CD14-positive monocyte (primary cell): Measurements from ENCODE around the gene RBM12. TPM values are rescaled to one million over a fixed set of nuclear protein-coding genes. Genes with fewer than 3 reads are reported as not detected.

ENCODE experiments used
- DNase-seq, 3 donors: peaks; one replicate each; pipeline ENCODE4 v3.0.0-alpha.2; 2011 to 2022
- H2AFZ ChIP-seq: 2 replicates; pipeline ENCODE4 v1.6.0; 2012; ENCODE audit warnings: mild to moderate bottlenecking, low read depth, low read length, inconsistent platforms; ENCODE audit not compliant: insufficient read depth, poor library complexity, severe bottlenecking
- H3K27ac ChIP-seq, 2 donors: 1 replicate in 1 of 2; 2 replicates in 1 of 2; pipeline ENCODE4 v1.5.1; 2012 to 2013; ENCODE audit warnings: low read length in 2 of 2, control low read depth in 1 of 2, inconsistent platforms in 1 of 2, low read depth in 1 of 2, mild to moderate bottlenecking in 1 of 2
- H3K27me3 ChIP-seq, 2 donors: one replicate each; pipeline versions ENCODE4 v1.6.0 to v1.6.1; 2011 to 2013; ENCODE audit warnings: low read length in 2 of 2; ENCODE audit not compliant: control insufficient read depth in 2 of 2, insufficient read depth in 2 of 2
- H3K36me3 ChIP-seq, 2 donors: replicated peaks in 1 of 2; 1 replicate in 1 of 2; 2 replicates in 1 of 2; pipeline versions ENCODE4 v1.5.1 to v1.6.1; 2012 to 2013; ENCODE audit warnings: low read length in 2 of 2, control low read depth in 1 of 2, inconsistent platforms in 1 of 2, mild to moderate bottlenecking in 1 of 2; ENCODE audit not compliant: insufficient read depth in 2 of 2, control insufficient read depth in 1 of 2
- H3K4me1 ChIP-seq, 2 donors: 1 replicate in 1 of 2; 2 replicates in 1 of 2; pipeline versions ENCODE4 v1.5.1 to v1.6.1; 2012 to 2013; ENCODE audit warnings: low read length in 2 of 2, control low read depth in 1 of 2, inconsistent platforms in 1 of 2, mild to moderate bottlenecking in 1 of 2, moderate library complexity in 1 of 2; ENCODE audit not compliant: insufficient read depth in 2 of 2, control insufficient read depth in 1 of 2
- H3K4me2 ChIP-seq: replicated peaks from 2 replicates; pipeline ENCODE3; 2012; ENCODE audit warnings: low read length, moderate library complexity, mild to moderate bottlenecking; ENCODE audit not compliant: poor library complexity, severe bottlenecking; ENCODE audit errors: extremely low read depth
- H3K4me3 ChIP-seq, 3 experiments: fragments of 200-600 bp in 1 of 3; sonication (generic) in 1 of 3; replicated peaks in 1 of 3; 1 replicate in 2 of 3; 2 replicates in 1 of 3; pipeline ENCODE4 v1.5.1; 2011 to 2013; ENCODE audit warnings: low read length in 3 of 3, mild to moderate bottlenecking in 3 of 3, control low read depth in 2 of 3, low read depth in 2 of 3, inconsistent platforms in 1 of 3, moderate library complexity in 1 of 3
- H3K79me2 ChIP-seq: 2 replicates; pipeline ENCODE4 v1.6.0; 2012; ENCODE audit warnings: mild to moderate bottlenecking, control low read depth, inconsistent platforms, low read length, moderate library complexity; ENCODE audit not compliant: insufficient read depth
- H3K9ac ChIP-seq: 2 replicates; pipeline ENCODE4 v1.6.0; 2017; ENCODE audit warnings: low read length, mild to moderate bottlenecking; ENCODE audit not compliant: insufficient read depth, poor library complexity, severe bottlenecking
- H3K9me3 ChIP-seq, 2 donors: replicated peaks in 1 of 2; 1 replicate in 1 of 2; 2 replicates in 1 of 2; pipeline versions ENCODE4 v1.5.1 to v1.6.1; 2012 to 2013; ENCODE audit warnings: low read length in 2 of 2, control low read depth in 1 of 2; ENCODE audit not compliant: control insufficient read depth in 1 of 2, insufficient read depth in 1 of 2
- H4K20me1 ChIP-seq: 2 replicates; pipeline ENCODE4 v1.6.0; 2012; ENCODE audit warnings: mild to moderate bottlenecking, low read length, control low read depth, moderate library complexity; ENCODE audit not compliant: insufficient read depth
- H3K27ac Mint-ChIP-seq, 7 donors: one replicate each; pipeline ENCODE4 v1.8.0; 2020; ENCODE audit warnings: mild to moderate bottlenecking in 7 of 7, mixed read lengths in 7 of 7, moderate library complexity in 6 of 7, inconsistent platforms in 2 of 7
- H3K27me3 Mint-ChIP-seq, 3 donors: one replicate each; pipeline ENCODE4 v1.8.0; 2021 to 2022; ENCODE audit warnings: low read depth in 3 of 3, mild to moderate bottlenecking in 3 of 3, mixed read lengths in 3 of 3, moderate library complexity in 3 of 3, inconsistent platforms in 1 of 3
- H3K36me3 Mint-ChIP-seq, 2 donors: one replicate each; pipeline ENCODE4 v1.8.0; 2020; ENCODE audit warnings: mixed read lengths in 2 of 2, inconsistent platforms in 1 of 2, mild to moderate bottlenecking in 1 of 2
- H3K4me1 Mint-ChIP-seq: one replicate; pipeline ENCODE4 v1.8.0; 2020; ENCODE audit warnings: mild to moderate bottlenecking, mixed read lengths
- H3K4me3 Mint-ChIP-seq, 2 donors: one replicate each; pipeline ENCODE4 v1.8.0; 2020; ENCODE audit warnings: mild to moderate bottlenecking in 2 of 2, mixed read lengths in 2 of 2, moderate library complexity in 1 of 2
- H3K9me3 Mint-ChIP-seq, 7 donors: one replicate each; pipeline ENCODE4 v1.8.0; 2020 to 2022; ENCODE audit warnings: mixed read lengths in 7 of 7, mild to moderate bottlenecking in 6 of 7, moderate library complexity in 6 of 7, inconsistent platforms in 2 of 7
- WGBS: methylation state at CpG from one replicate; pipeline ENCODE4 v1.1.5; 2013; ENCODE audit warnings: missing lambda C conversion rate; ENCODE audit not compliant: insufficient coverage; 5-methylcytosine and 5-hydroxymethylcytosine counted together
- intact Hi-C, 2 donors: fragments of 100-400 bp; cut with micrococcal nuclease; formaldehyde crosslinking; loops; one replicate each; pipeline versions ENCODE4 v1.15.0 to v1.15.1; 2023
- polyA plus RNA-seq, 3 donors: library from polyadenylated mRNA; depleted of rRNA in 1 of 3; unstranded in 2 of 3; stranded (reverse) in 1 of 3; fragments of 300-500 nt in 2 of 3; fragments of >200 nt in 1 of 3; fragmentation: Illumina TruSeq in 2 of 3; gene quantifications; 1 replicate in 2 of 3; 2 replicates in 1 of 3; pipeline ENCODE4 v1.2.3, GENCODE V29; 2012 to 2021
- small RNA-seq: library from RNA; depleted of rRNA; stranded (forward); fragments of <200 nt; gene quantifications from one replicate; pipeline ENCODE3, GENCODE V24; 2012; ENCODE audit warnings: low read depth; ENCODE audit not compliant: insufficient read length
- TF ChIP-seq, protein P1 (sequence below): fragments of 200-600 bp; IDR thresholded peaks from one replicate; pipeline ENCODE4 v1.8.0; 2022; ENCODE audit warnings: antibody characterized with exemption, mild to moderate bottlenecking

Gene RBM12
- polyA plus RNA-seq, 3 donors: 21.5 to 32.8 (median 30.4) TPM

DNA sequence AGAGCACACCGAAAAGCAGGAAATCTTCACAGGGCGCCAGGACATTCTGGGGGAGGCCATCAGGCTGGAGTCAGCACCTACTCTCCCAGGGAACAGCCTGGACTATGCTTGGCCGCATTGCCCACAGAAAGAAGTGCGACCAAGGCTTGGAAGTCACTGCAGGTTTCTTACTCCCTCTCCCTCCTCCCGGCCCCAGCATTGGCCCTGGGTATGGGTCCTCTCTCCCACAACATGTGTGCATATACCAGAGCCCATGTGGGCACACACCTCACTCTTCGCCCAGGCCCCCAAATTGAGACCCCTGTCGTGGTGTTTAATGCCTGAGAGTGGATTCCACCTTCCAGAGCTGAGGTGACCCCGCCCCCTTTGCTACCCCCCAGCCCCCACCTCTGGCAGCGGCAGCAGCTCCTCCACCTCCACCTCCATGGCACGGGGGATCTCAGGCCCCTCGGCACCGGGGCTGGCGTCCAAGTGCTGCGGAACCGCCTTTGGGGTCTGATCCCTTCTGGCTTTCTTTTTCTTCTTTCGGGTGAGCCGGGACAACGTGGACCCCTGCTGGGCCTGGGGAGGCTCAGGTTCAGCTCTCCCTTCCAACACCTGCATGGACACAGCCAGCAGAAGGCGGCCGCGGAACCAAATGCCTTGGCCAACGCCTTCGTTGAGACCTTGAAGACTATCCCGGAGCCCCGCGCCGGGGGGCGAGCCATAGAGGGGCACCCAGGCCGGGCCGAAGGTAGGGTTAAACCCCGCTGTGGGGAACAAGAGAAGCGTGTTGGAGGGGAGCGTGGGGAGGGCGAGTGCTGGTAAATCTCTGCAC, 64.3 kb downstream of the RBM12 start:
- H3K4me3 ChIP-seq: peak overlapping the region in 2 of 3 experiments; percentile 26 to 66

DNA sequence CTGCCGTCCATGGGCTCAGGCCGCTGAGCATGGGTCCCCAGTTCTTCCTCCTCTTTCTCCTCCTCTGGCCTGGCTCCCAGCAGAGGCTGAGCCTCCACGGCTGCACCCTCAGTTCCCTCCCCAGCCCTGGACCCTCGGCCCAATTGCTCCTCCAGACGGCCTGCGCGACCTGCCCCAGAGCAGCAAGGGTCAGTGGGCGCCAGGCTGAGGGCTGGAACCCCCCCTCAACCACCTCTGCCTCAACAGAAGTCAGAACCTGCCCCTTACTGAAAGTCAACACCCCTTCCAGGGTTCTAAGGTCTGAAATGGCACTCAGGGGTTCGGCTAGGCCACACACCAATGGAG, 65.0 kb downstream of the RBM12 start:
- intact Hi-C loops: no loop called here
- Mint-ChIP-seq H3K36me3 (peaks cover 0 to 5% of the 10 kb centered on the region in 2 donors), H3K9me3 (peaks cover 0 to 9% (median 2%) of the 10 kb centered on the region in 7 donors), H3K4me3 (peak overlapping the region in 1 of 2 donors; percentile 60), H3K27ac (peak overlapping the region in 1 of 7 donors; percentile 76), H3K27me3 (peaks cover 51 to 56% (median 53%) of the 10 kb centered on the region in 3 donors), H3K4me1 (peaks cover 14% of the 10 kb centered on the region)
- no peaks in the 10 kb centered on the region for H4K20me1 ChIP-seq
- no peak overlapping the region for H3K9ac ChIP-seq
- H3K4me3 ChIP-seq: no peak overlapping the region
- peaks cover 16 to 17% of the 10 kb centered on the region in 2 donors for H3K4me1 ChIP-seq
- H3K27ac ChIP-seq: no peak overlapping the region
- H3K36me3 ChIP-seq: no peaks in the 10 kb centered on the region
- no peak for DNase-seq
- H2AFZ ChIP-seq: no peak overlapping the region
- no peaks in the 10 kb centered on the region for H3K79me2 ChIP-seq
- 87% methylated on average over 9 of the region's 9 CpGs for WGBS
- no peaks in the 10 kb centered on the region for H3K9me3 ChIP-seq
- H3K4me2 ChIP-seq: no peak overlapping the region
- peaks cover 8 to 34% of the 10 kb centered on the region in 2 donors for H3K27me3 ChIP-seq
- TF ChIP-seq, protein P1, sequence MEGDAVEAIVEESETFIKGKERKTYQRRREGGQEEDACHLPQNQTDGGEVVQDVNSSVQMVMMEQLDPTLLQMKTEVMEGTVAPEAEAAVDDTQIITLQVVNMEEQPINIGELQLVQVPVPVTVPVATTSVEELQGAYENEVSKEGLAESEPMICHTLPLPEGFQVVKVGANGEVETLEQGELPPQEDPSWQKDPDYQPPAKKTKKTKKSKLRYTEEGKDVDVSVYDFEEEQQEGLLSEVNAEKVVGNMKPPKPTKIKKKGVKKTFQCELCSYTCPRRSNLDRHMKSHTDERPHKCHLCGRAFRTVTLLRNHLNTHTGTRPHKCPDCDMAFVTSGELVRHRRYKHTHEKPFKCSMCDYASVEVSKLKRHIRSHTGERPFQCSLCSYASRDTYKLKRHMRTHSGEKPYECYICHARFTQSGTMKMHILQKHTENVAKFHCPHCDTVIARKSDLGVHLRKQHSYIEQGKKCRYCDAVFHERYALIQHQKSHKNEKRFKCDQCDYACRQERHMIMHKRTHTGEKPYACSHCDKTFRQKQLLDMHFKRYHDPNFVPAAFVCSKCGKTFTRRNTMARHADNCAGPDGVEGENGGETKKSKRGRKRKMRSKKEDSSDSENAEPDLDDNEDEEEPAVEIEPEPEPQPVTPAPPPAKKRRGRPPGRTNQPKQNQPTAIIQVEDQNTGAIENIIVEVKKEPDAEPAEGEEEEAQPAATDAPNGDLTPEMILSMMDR: no peak

More for the DNA sequence above, 64.3 kb downstream of the RBM12 start:
- WGBS: 27% methylated on average over 23 of the region's 34 CpGs
- Mint-ChIP-seq H3K27ac (peak overlapping the region in 1 of 7 donors; percentile 76), H3K9me3 (peaks cover 0 to 9% (median 2%) of the 10 kb centered on the region in 7 donors), H3K4me1 (peaks cover 14% of the 10 kb centered on the region), H3K27me3 (peaks cover 50 to 56% (median 53%) of the 10 kb centered on the region in 3 donors), H3K4me3 (peak overlapping the region; percentile 76 to 94), H3K36me3 (peaks cover 0 to 5% of the 10 kb centered on the region in 2 donors)
- no peaks in the 10 kb centered on the region for H4K20me1 ChIP-seq
- no peaks in the 10 kb centered on the region for H3K36me3 ChIP-seq
- H3K9me3 ChIP-seq: no peaks in the 10 kb centered on the region
- peaks cover 16 to 17% of the 10 kb centered on the region in 2 donors for H3K4me1 ChIP-seq
- H3K79me2 ChIP-seq: no peaks in the 10 kb centered on the region
- H3K4me2 ChIP-seq: peak overlapping the region; percentile 75
- TF ChIP-seq, protein P1: no peak
- H2AFZ ChIP-seq: peak overlapping the region; percentile 79
- H3K9ac ChIP-seq: peak overlapping the region; percentile 43
- intact Hi-C loops: no loop called here
- no peak for DNase-seq
- H3K27ac ChIP-seq: no peak overlapping the region
- peaks cover 8 to 34% of the 10 kb centered on the region in 2 donors for H3K27me3 ChIP-seq

Small RNA genes within 50 kb of the gene (small RNA-seq; reads per million reads assigned to genes)
- not detected for gene RNU6-759P

Other genes with a start within 250 kb of the RBM12 start
- gene GDF5, start 226.7 kb downstream of the RBM12 start, polyA plus RNA-seq: not detected
- gene CEP250, start 209.3 kb downstream of the RBM12 start, polyA plus RNA-seq: 1 to 10 TPM in 2 of 3 donors, under 1 TPM in 1; 0.81 to 5.9 (median 1.2) TPM
- not detected for gene C20orf173, start 135.2 kb downstream of the RBM12 start, polyA plus RNA-seq
- 100 to 1,000 TPM; 128 to 371 (median 130) TPM for gene ERGIC3, start 122.8 kb downstream of the RBM12 start, polyA plus RNA-seq
- under 1 TPM in 2 of 3 donors, not detected in 1; 0.12 to 0.51 TPM for gene SPAG4, start 49.1 kb downstream of the RBM12 start, polyA plus RNA-seq
- gene CPNE1, start within 50 bp of the RBM12 start, polyA plus RNA-seq: 100 to 1,000 TPM; 153 to 210 (median 167) TPM
- gene NFS1, start 34.5 kb upstream of the RBM12 start, polyA plus RNA-seq: 10 to 100 TPM; 18.1 to 21.4 (median 19.2) TPM
- 100 to 1,000 TPM; 220 to 448 (median 352) TPM for gene ROMO1, start 34.5 kb upstream of the RBM12 start, polyA plus RNA-seq
- gene RBM39, start 77.4 kb upstream of the RBM12 start, polyA plus RNA-seq: 100 to 1,000 TPM in 1 of 3 donors, 10 to 100 TPM in 2; 89.5 to 209 (median 98.0) TPM
- 10 to 100 TPM; 54.7 to 78.2 (median 73.6) TPM for gene PHF20, start 107.1 kb upstream of the RBM12 start, polyA plus RNA-seq